ENCODE data around the gene GSN. TPM values are rescaled to one million over a fixed set of nuclear protein-coding genes. Genes with fewer than 3 reads are reported as not detected.

GSN gene
- total and polyA plus RNA-seq, 12 donors: 78.5 to 735 (median 293) TPM

DNA sequence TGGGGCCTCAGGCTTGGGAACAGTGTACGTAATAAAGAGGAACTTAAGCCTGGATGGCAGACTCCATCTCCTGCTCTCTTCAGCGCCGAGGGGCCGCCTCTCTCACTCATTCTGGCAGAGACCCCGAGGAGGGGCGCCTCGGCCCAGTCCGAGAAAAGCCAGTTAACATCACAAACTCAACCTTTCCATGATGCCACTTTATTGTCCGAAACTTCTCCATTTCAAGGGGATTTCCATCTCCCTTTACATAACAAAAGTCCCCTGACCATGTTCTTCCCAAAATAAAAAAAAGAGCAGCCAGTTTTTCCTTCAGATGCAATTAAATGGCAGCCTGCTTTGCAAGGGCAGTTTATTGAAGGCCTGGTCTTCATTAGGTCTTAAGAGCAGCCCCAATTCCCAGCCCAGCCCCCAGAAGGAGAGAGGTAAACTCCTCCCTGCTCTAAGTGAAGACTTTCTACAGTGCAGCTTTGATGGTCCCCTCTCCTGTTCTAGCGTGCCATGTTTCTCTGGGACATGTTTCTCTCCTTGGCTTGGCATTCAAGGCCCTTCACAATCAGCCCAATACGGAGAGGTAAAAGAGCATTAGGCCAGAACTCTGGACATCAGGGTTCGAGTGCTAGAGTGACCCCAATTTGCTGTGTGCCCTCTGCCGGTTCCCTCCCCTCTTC lies 46.8 kb upstream of the GSN start:
- Histone ChIP-seq H3K4me1 (replicated peaks in 1 of 2) (peaks cover 0 to 6% of the 10 kb centered on the region in 2 donors), H3K27ac (no peak overlapping the region), H3K36me3 (replicated peaks in 1 of 2) (no peaks in the 10 kb centered on the region), H3K9me3 (replicated peaks in 1 of 3) (no peaks in the 10 kb centered on the region), H3K4me3 (no peak overlapping the region), H3K27me3 (no peaks in the 10 kb centered on the region)
- intact Hi-C loops (cut with DNase I): loop anchor here in 1 of 2 donors (5.0 kb wide), 1 partner anchor 166 kb away; no protein-coding TSS in a partner anchor
- WGBS, 4 donors: 71 to 84% (median 78%) methylated on average over 13 of the region's 13 CpGs
- no peak for DNase-seq
- TF ChIP-seq POLR2A (IDR thresholded peaks at IDR 0.05): no peak
- TF ChIP-seq, protein P1, sequence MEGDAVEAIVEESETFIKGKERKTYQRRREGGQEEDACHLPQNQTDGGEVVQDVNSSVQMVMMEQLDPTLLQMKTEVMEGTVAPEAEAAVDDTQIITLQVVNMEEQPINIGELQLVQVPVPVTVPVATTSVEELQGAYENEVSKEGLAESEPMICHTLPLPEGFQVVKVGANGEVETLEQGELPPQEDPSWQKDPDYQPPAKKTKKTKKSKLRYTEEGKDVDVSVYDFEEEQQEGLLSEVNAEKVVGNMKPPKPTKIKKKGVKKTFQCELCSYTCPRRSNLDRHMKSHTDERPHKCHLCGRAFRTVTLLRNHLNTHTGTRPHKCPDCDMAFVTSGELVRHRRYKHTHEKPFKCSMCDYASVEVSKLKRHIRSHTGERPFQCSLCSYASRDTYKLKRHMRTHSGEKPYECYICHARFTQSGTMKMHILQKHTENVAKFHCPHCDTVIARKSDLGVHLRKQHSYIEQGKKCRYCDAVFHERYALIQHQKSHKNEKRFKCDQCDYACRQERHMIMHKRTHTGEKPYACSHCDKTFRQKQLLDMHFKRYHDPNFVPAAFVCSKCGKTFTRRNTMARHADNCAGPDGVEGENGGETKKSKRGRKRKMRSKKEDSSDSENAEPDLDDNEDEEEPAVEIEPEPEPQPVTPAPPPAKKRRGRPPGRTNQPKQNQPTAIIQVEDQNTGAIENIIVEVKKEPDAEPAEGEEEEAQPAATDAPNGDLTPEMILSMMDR (IDR thresholded peaks at IDR 0.05): no peak

DNA sequence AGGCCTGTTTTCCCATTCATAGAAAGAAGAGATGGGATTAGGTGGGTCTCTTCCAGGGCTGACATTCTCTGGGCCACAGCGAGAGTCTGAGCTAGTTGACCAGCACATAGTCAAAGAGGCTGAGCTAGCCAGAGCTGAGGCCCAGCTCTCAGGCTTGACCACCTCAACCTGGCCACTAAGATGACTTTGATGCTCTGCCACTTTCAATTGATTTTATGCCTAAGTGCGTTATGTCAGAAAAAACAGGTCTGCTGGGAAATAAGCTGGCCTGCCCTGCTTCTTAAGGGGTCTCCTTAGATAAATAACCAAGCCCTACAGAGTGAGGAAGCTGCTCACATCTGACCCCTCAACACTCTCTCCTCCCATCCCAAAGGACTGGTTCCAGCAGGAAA lies 46.3 kb upstream of the GSN start:
- H3K36me3 ChIP-seq (replicated peaks in 1 of 2): no peaks in the 10 kb centered on the region
- H3K9me3 ChIP-seq (replicated peaks in 1 of 3): no peaks in the 10 kb centered on the region
- no peak overlapping the region for H3K27ac ChIP-seq
- H3K27me3 ChIP-seq: no peaks in the 10 kb centered on the region
- H3K4me3 ChIP-seq: no peak overlapping the region
- 93 to 100% (median 99%) methylated on average over 1 to 2 of the region's 2 CpGs for WGBS, 4 donors
- intact Hi-C loops (cut with DNase I): loop anchor here in 1 of 2 donors (5.0 kb wide), 1 partner anchor 166 kb away; no protein-coding TSS in a partner anchor
- TF ChIP-seq, protein P1 (IDR thresholded peaks at IDR 0.05): no peak
- no peak for TF ChIP-seq POLR2A (IDR thresholded peaks at IDR 0.05)
- H3K4me1 ChIP-seq (replicated peaks in 1 of 2): peaks cover 0 to 6% of the 10 kb centered on the region in 2 donors
- DNase-seq: no peak

DNA sequence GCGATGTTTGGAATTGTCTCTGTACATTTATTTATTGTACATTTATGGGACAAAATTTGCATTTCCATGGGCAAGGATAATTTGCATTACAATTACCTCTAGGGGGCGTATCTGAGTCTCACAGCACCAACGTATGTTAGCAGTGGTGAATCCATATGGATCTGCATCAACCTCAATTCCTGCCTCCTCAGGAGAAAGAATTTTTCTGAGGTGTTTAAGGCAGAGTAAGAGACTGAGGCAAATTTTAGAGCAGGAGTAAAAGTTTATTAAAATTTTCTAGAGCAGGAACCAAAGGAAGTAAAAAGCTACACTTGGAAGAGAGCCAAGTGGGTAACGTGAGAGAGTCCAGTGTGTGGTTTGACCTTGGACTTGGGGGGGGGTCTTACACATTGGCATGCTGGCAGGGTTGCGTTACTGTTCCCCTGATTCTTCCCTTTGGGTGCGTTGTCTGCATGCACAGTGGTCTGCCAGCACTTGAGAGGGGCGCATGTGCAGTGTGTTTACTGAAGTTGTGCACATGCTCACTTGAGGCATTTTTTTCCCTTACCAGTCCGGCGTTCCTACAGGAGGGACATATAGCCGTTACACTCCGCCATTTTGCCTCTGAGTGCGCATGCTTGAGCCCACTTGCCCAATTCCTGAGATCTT lies 45.3 kb upstream of the GSN start:
- no peaks in the 10 kb centered on the region for H3K9me3 ChIP-seq (replicated peaks in 1 of 3)
- H3K4me3 ChIP-seq: no peak overlapping the region
- peaks cover 0 to 6% of the 10 kb centered on the region in 2 donors for H3K4me1 ChIP-seq (replicated peaks in 1 of 2)
- DNase-seq: peak in 1 of 7 donors; percentile 21
- intact Hi-C loops (cut with DNase I): loop anchor here in 1 of 2 donors (5.0 kb wide), 1 partner anchor 165 kb away; no protein-coding TSS in a partner anchor
- H3K27ac ChIP-seq: no peak overlapping the region
- no peaks in the 10 kb centered on the region for H3K36me3 ChIP-seq (replicated peaks in 1 of 2)
- no peaks in the 10 kb centered on the region for H3K27me3 ChIP-seq
- 42 to 50% (median 45%) methylated on average over 12 of the region's 12 CpGs for WGBS, 4 donors
- TF ChIP-seq, protein P1 (IDR thresholded peaks at IDR 0.05): peak; percentile 56 to 78 (median 67)
- no peak for TF ChIP-seq POLR2A (IDR thresholded peaks at IDR 0.05)

DNA sequence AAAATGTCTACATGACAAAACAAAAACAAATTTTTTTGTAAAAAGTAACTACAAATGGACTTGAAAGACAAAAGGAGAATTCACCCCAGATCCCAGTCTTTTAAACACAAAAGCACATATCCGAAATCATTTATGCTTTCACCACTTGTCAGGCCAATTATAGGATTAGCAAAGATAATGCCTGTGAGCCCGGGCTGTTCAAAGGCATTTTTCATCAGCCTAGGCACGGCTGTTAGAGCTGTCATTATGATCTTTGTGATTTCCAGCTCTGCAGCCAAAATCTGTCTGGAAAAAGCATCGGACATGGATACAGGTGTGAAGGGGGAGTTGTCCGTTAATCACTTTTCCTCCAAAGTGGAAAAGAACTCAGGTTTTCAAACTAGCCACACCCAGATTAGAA lies 42.7 kb upstream of the GSN start:
- 73 to 83% (median 77%) methylated on average over 5 of the region's 5 CpGs for WGBS, 4 donors
- intact Hi-C loops (cut with DNase I): no loop called here
- no peak for DNase-seq
- H3K27me3 ChIP-seq: no peaks in the 10 kb centered on the region
- no peaks in the 10 kb centered on the region for H3K9me3 ChIP-seq (replicated peaks in 1 of 3)
- H3K36me3 ChIP-seq (replicated peaks in 1 of 2): no peaks in the 10 kb centered on the region
- no peak overlapping the region for H3K27ac ChIP-seq
- TF ChIP-seq, protein P1 (IDR thresholded peaks at IDR 0.05): no peak
- no peak for TF ChIP-seq POLR2A (IDR thresholded peaks at IDR 0.05)
- peaks cover 0 to 6% of the 10 kb centered on the region in 2 donors for H3K4me1 ChIP-seq (replicated peaks in 1 of 2)
- no peak overlapping the region for H3K4me3 ChIP-seq

All from adrenal gland (tissue), 12 donors.